ENCODE measurements around the gene FLRT3.

FLRT3 gene

DNA sequence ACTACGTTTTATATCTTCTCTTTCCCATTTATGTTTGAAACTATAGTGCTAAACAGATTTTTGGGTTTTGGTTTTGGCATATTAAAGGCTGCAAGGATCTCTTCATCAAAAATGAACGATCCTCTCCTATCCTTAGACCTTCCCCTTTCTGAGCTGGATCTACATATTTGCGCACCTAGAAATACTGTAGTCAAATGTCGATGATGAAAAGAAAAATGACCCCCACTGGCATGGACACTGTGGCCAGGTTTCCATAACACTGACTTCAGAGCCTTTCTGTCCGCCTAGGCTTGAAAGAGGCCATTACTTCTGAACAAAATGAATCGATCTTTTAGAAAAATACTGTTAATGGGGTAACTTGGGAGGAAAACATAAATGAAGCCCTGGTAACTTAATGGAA lies 5.8 kb downstream of the FLRT3 start:
- DNase-seq (ENCODE audit: low read depth in 2 of 3, low spot score in 1 of 3), result no peak

DNA sequence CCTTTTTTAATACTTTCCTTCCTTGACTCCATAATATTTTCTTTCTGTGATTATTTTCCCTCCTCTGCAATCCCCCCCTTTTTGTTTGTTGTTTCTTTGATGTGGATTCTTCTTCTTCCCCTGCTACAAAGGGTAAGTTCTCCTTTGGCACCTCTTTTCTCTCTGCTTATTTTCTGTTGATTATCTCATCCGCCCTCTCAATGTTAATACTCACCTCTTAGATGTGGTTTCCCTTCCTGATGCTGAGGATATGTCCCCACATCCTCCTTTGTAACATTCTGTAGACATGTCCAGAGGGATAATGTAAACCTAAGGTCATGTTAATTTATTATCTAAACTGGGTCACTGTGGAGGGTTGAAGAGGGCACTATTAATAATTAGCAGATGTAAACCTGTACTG lies 17.7 kb downstream of the FLRT3 start:
- no peak for DNase-seq (ENCODE audit: low read depth in 2 of 3, low spot score in 1 of 3)

DNA sequence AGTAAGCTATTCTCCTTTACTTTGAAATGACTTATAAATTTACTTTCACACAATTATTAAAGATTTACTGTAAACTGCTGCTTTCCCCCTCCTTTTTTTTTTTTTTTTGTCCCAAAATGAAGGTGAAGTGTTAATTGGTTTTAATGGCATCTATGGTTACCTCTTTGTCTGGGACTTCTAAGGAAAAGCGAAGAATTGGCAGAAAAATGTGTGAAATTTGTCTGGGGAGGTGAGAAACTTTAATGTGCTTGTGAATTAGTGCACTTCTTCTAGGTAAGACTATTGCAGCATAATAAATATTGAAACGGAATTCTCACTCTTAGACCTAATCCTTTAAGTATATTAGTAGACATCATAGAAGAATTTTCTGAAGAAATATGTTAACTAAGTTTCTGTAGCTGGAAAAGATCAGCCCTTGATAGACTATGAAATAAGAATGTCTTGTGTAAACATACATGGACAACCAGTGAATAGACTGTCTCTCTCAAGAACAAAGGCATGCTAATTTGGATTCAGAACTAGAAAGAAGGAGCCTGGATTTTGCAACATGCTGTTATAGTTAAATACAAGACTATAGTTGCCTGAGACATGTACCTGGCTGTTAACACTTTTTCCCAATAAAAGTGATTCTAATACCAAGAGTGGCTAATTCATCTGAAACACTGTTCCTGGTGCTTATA lies 23.9 kb downstream of the FLRT3 start:
- no peak for DNase-seq (ENCODE audit: low read depth in 2 of 3, low spot score in 1 of 3)

DNA sequence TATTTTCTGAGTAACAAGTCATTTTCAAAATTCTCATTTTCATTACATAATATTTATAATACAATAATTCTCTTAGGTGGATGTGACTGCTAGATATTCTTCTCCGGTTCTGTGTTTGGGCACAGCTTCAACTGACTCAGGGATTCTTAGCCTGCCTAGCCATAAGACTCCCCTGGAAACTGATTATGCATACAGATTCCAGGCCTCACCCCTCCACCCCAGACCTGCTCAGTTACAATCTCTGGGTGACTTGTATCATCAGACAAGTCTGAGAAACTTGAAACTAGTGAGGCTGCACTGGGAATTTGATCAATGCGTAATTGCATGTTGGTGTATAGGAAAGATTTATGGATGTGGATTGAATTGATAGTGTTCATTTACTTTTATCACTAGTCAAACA lies 25.4 kb downstream of the FLRT3 start:
- no peak for DNase-seq (ENCODE audit: low read depth in 2 of 3, low spot score in 1 of 3)

DNA sequence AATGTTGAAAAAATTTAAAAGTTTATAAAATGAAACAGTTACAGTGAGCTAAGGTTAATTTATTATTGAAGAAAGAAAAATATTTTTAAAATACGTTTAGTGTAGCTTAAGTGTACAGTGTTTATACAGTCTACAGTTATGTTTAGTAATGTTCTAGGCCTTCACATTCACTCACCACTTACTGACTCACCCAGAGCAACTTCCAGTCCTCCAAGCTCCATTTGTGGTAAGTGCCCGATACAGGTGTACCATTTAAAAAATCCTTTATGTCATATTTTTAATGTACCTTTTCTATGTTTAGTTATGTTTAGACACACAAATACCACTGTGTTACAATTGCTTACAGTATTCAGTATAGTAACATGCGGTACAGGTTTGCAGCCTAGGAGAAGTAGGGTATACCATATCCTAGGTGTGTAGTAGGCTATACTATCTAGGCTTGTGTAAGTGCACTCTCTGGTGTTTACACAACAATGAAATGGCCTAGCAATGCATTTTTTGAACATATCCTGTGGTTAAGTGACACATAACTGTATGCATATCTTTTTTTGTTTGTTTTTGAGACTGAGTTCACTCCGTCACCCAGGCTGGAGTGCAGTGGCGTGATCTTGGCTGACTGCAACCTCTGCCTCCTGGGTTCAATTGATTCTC lies 26.3 kb downstream of the FLRT3 start:
- no peak for DNase-seq (ENCODE audit: low read depth in 2 of 3, low spot score in 1 of 3)

DNA sequence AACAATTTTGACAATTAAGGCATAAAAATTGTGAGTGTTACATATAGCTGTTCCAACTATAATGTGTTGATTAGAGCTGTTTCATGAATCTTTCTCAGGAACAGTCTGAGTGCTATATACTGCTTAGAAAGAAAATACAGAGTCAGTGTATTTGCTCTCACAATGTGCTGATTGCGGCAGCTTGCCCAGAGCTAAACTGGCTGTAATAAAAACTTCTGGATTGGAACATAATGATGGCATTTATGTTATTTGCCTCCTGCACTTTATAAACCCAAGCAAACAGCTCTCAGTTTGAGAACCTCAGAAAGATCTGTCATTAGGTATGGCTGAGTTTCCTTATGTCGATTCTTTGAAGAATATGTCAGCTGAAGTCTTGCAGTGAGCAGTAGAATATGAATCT lies 29.5 kb downstream of the FLRT3 start:
- DNase-seq (ENCODE audit: low read depth in 2 of 3, low spot score in 1 of 3), result no peak

DNA sequence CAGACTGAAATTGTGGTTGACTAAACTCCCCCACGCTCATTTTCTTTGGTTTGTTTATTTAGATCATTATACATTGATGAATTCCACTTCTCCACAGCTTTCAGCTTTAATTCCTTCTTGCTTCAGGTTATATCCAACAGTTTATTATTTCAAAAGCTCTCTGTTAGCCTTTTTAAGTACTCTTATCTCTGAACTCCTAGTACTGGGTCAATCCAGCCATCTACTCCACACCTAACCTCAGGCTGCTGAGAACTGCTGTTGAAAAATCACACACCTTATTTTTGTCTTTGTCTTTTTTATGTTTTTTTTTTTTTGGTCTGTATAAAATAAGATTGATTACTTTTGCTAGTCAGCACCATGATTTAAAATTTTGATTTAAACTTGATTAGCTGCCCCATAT lies 32.9 kb downstream of the FLRT3 start:
- no peak for DNase-seq (ENCODE audit: low read depth in 2 of 3, low spot score in 1 of 3)

DNA sequence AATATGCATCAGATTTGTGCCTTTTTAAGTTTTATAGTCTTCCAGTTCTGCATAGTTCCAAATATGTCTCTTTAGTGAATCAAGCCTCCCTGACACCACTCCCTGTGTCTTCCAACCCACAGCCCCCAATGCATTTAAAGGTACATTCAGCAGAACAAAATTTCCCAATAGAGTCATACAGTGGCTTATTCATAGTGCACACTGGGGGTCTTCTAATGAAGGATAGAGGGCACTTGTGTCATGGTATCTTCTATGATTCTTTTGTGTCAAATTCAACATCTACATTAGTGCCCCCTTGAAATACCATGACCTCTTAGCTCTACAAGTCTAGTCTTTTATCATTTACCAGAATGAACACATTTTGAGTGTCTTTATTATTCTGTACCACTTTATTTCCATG lies 33.8 kb downstream of the FLRT3 start:
- no peak for DNase-seq (ENCODE audit: low read depth in 2 of 3, low spot score in 1 of 3)

DNA sequence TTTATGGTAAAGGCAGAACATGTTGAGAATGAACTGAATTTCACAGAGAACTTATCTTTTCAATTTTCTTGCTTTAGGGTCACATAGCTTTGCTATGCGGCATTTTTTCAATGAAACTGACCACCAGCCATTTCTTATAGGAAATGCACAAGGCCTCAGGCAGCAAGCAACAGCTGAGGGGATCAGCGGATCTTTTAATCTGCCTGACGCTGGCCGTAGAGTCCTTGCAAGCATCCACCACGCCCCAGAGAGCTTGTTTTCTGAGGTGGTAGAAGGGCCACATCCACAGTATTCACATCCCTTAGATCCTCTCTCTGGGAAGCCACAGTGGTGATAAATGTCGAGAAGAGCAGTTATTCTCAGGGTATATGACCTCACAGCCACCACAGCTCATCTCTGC lies 34.3 kb downstream of the FLRT3 start:
- DNase-seq (ENCODE audit: low read depth in 2 of 3, low spot score in 1 of 3), result no peak

DNA sequence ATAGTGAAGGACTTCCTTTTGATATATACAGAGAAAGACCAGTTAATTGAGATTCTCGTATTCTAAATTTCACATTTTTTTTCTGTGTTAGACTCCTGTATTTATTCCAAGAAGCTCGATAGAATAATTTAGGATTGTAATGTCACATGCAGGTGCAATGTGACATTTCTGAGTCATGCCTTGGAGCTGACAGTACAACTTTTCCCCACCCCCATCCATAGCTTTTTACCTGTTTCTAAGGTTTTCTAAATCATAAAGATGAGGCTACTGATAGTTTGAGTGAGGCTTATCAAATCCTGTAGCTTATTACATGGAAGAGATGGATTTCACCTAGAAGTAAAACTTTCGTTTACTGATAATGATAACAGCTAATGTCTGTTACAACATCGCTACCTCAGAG lies 37.6 kb downstream of the FLRT3 start:
- DNase-seq (ENCODE audit: low read depth in 2 of 3, low spot score in 1 of 3), result no peak

DNA sequence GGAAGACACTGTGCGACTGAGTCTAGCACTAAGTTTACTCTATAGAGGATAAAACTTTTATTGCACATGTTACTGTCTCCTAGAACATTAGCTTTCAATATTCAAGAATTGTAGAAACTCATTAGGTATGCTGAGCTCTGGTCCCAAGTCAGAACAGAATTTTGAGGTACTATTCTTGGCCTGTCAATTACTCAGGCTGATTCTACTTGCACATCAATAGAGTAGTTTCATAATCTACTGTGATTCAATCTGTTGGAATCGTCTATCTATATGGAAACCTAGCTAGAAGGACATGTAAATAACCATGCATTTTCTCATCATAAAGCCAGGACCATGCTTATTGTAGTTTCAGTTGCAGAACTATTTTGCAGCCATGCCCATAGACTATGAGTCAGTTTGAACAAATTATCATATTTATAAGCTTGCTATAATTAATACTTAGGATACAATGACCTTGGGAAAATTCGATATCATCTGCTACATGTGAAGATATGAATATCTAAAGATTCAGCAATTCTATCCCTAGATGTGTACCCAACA lies 41.6 kb downstream of the FLRT3 start:
- DNase-seq (ENCODE audit: low read depth in 2 of 3, low spot score in 1 of 3), result no peak

DNA sequence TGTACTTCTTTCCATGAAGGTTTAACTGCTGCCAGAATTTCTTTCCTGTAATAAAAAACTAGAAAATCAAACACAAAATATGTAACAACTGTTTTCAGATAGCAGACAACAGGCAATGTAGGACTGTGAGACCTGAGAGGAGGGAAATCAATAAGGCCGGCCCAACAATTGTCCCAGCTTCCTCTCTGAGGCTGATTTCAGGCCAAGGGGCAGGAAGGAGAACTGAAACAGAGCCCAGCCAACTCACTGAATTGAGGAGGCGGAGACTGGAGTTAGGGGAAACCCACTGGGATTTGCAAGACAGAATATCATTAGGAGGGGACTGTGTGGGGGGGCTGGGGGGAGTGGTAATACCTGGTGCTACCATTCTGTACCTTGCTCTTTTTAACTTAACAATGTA lies 42.2 kb downstream of the FLRT3 start:
- no peak for DNase-seq (ENCODE audit: low read depth in 2 of 3, low spot score in 1 of 3)

DNA sequence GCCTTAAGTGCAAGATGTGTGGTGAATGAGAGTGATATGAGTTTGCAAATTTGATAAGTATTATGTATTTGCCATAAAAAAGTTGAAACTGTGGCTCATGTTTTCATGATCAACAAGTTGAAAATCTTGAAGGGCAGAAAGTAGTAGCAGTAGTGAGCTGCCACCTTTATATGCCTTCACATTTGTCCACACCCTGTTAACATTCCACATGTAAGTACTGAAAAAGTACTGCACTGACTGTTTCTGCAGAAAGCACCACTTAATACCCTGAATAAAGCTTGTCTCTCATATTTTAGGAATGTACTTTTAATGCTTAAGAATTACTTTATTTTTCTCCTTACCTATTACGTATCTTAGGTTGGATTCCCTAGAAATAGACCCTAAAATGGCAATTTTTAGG lies 45.9 kb downstream of the FLRT3 start:
- no peak for DNase-seq (ENCODE audit: low read depth in 2 of 3, low spot score in 1 of 3)

DNA sequence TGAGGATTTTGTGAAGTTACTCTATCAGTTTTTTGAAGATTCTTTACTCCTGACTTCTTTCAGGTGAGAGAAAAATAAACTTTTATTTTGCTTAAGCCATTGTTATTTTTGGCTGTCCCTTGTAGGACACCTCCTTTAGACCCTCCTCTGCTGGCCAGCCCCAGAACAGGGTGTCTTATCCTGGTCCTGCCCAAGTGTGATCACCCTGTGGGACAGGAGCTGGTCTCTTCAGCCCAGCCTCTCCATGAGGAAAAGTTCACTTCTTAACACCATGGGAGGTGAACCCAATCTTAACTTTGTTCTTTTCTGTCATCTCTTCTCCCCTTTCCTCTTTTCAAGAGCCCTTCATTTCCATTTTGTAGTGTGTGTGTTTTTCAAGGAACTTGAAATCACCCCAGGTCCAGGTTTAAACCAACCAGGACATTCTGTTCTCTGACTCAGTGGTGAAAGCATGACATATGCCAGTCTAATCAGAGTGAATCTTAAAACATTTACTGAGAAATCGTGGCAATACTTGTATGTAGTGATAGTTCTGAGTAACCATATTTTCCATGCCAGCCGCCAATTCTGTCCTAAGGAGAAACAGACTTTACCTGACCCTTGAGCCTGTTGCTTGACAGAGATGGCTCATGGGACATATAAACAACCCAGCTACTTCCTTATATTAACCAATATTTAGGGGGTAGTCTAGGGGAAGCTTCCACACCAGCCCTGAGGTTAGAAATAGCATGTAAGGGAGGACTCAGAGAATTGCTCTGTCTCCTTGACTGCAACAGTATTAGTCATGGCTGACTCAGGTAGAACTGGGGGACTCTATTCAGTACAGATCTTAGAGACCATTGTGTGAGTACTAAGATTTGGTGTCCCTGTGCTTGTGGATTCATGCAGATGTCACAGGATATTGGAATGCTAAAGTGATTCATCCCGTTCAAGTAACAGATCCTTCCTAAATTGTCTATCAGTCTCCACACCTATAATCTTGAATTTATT lies 48.8 kb downstream of the FLRT3 start:
- no peak for DNase-seq (ENCODE audit: low read depth in 2 of 3, low spot score in 1 of 3)

DNA sequence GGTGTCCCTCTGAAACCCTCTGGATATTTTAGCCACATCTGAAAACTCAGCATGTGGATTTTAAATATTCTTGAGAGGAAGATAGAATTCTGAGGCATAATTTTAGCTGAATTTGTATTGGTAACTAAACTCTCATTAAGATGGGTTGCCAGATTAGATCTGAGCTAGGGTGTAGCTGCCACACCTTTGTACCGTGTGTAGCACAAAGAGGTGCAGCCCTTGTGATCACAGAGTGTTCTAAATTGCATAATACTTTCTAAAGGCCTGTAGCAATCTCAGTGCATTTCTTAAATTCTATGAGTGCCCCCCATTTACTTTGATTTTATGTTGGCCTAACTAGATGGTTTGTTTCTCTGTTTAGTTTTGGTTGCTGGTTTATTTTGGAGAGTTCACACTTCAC lies 53.0 kb downstream of the FLRT3 start:
- DNase-seq (ENCODE audit: low read depth in 2 of 3, low spot score in 1 of 3), result no peak

DNA sequence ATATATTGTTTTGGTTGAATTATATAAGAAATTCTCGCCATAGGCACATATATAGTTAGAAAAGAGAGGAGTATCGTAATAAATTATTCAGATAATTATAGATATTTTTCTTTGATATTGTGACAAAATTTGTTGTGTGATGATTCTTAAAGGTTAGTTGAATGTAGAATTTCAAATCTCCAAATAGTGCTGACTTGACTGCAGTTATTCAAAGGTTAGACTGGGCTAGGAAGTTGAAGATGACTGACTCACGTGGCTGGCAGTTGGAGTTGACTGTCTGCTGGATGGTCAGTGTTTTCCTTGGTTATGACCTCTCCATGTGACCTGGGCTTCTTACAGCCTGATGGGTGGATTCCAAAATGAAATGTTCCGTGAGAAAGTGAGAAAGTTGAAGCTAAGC lies 55.3 kb downstream of the FLRT3 start:
- no peak for DNase-seq (ENCODE audit: low read depth in 2 of 3, low spot score in 1 of 3)
